ENCODE measurements around the gene UBE2D3.
A peak's percentile ranks its signal among the peaks of the same experiment; 100 is the strongest.

UBE2D3 gene

GRCh38 chr4:102832105-102832504 is 4.8 kb upstream of the UBE2D3 start:
- TF ChIP-seq CTCF (conservative IDR thresholded peaks at IDR 0.05) = no peak
- no peak for TF ChIP-seq ZFX (IDR thresholded peaks at IDR 0.05)
- no peak overlapping the region for H3K27ac ChIP-seq

- H3K27ac ChIP-seq = peak overlapping the region; percentile 22; the same call in 1 of the 2 replicates
- no peak for TF ChIP-seq ZFX (IDR thresholded peaks at IDR 0.05)
- TF ChIP-seq CTCF (conservative IDR thresholded peaks at IDR 0.05) = no peak
These were observed 2.5 kb upstream of the UBE2D3 start for GRCh38 chr4:102829803-102830202.

GRCh38 chr4:102828497-102828808 is 1.1 kb upstream of the UBE2D3 start:
- H3K27ac ChIP-seq = peak overlapping the region; percentile 99
- TF ChIP-seq ZFX (IDR thresholded peaks at IDR 0.05) (no peak), CTCF (conservative IDR thresholded peaks at IDR 0.05) (0 out of 2 replicates have a peak, but pooled peaks have one; percentile 3)

- TF ChIP-seq CTCF (conservative IDR thresholded peaks at IDR 0.05) (no peak), ZFX (IDR thresholded peaks at IDR 0.05) (no peak)
- peak overlapping the region; percentile 99 for H3K27ac ChIP-seq
These were observed 534 bp upstream of the UBE2D3 start for GRCh38 chr4:102827674-102828496.

GRCh38 chr4:102826105-102826889 is 1.1 kb downstream of the UBE2D3 start:
- TF ChIP-seq CTCF (conservative IDR thresholded peaks at IDR 0.05) (no peak), ZFX (IDR thresholded peaks at IDR 0.05) (no peak)
- peak overlapping the region; percentile 99 for H3K27ac ChIP-seq

GRCh38 chr4:102825261-102826091 is 1.9 kb downstream of the UBE2D3 start:
- no peak for TF ChIP-seq ZFX (IDR thresholded peaks at IDR 0.05)
- TF ChIP-seq CTCF (conservative IDR thresholded peaks at IDR 0.05) = no peak
- H3K27ac ChIP-seq = peak overlapping the region; percentile 99; the same call in 1 of the 2 replicates
